ENCODE results near the gene INTS11. TPM values are rescaled to one million over a fixed set of nuclear protein-coding genes. Genes with fewer than 3 reads are reported as not detected.

Gene INTS11
- total and polyA plus RNA-seq, 9 of the 15 experiments (the other 6 are each of a cell fraction or from before 2014, with no cell fraction given), result 3.6 to 183 (median 110) TPM

- no peak for TF ChIP-seq ZBTB5 (IDR thresholded peaks at IDR 0.05)
- no peak for TF ChIP-seq DEAF1 (CRISPR knock-in tag; IDR thresholded peaks at IDR 0.05)
- TF ChIP-seq ZC3H8 (IDR thresholded peaks at IDR 0.05), result no peak
- TF ChIP-seq ZNF354B (CRISPR knock-in tag; IDR thresholded peaks at IDR 0.05), result no peak
- no peak for TF ChIP-seq REST (IDR thresholded peaks at IDR 0.05; ENCODE audit: borderline replicate concordance)
- 0 out of 2 replicates have a peak, but pooled peaks have one; percentile 35 for TF ChIP-seq REST (CRISPR knock-in tag; IDR thresholded peaks at IDR 0.05; ENCODE audit: low read depth)
- no peak for TF ChIP-seq TEAD4 (IDR thresholded peaks at IDR 0.05; ENCODE audit: low read length)
- no peak for TF ChIP-seq TEAD4 (CRISPR knock-in tag; IDR thresholded peaks at IDR 0.05; ENCODE audit: borderline replicate concordance)
- no peak for TF ChIP-seq ZBTB8A (IDR thresholded peaks at IDR 0.05; ENCODE audit: partially characterized antibody)
- peak; percentile 16 for TF ChIP-seq HMGN3 (IDR thresholded peaks at IDR 0.05; ENCODE audit: borderline replicate concordance, extremely low read depth, insufficient read length, low read depth, low read length)
- no peak for TF ChIP-seq ZNF780A (CRISPR knock-in tag; IDR thresholded peaks at IDR 0.05)
- TF ChIP-seq PPARD (CRISPR knock-in tag; IDR thresholded peaks at IDR 0.05), result no peak
- no peak for TF ChIP-seq ZBTB34 (CRISPR knock-in tag; IDR thresholded peaks at IDR 0.05)
These were observed 5.1 kb upstream of the INTS11 start (continued) for GRCh38 chr1:1329304-1330210.

All from K562 (cell line).